C4-2B (cell line): ENCODE results near the gene KDM3B.

Experiments
- H3K27ac ChIP-seq: fragments of 450-650 bp; 2 replicates; pipeline ENCODE4 v1.5.1; 2017
- ZFX ChIP-seq: fragments of 450-650 bp; IDR thresholded peaks from 2 replicates; pipeline ENCODE4 v1.6.1; 2017
- TF ChIP-seq, protein P1 (sequence below): fragments of 450-650 bp; conservative IDR thresholded peaks from 2 replicates; pipeline ENCODE4 v1.5.1; 2017; ENCODE audit warnings: mild to moderate bottlenecking

The KDM3B gene

DNA sequence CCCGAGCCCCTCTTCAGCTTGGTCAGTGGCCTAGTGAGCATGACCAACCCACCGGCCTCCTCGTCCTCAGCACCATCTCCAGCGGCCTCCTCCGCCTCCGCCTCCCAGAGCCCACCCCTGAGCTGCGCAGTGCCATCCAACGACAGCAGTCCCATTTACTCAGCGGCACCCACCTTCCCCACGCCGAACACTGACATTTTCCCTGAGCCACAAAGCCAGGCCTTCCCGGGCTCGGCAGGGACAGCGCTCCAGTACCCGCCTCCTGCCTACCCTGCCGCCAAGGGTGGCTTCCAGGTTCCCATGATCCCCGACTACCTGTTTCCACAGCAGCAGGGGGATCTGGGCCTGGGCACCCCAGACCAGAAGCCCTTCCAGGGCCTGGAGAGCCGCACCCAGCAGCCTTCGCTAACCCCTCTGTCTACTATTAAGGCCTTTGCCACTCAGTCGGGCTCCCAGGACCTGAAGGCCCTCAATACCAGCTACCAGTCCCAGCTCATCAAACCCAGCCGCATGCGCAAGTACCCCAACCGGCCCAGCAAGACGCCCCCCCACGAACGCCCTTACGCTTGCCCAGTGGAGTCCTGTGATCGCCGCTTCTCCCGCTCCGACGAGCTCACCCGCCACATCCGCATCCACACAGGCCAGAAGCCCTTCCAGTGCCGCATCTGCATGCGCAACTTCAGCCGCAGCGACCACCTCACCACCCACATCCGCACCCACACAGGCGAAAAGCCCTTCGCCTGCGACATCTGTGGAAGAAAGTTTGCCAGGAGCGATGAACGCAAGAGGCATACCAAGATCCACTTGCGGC lies 114.6 kb downstream of the KDM3B start:
- TF ChIP-seq, protein P1, sequence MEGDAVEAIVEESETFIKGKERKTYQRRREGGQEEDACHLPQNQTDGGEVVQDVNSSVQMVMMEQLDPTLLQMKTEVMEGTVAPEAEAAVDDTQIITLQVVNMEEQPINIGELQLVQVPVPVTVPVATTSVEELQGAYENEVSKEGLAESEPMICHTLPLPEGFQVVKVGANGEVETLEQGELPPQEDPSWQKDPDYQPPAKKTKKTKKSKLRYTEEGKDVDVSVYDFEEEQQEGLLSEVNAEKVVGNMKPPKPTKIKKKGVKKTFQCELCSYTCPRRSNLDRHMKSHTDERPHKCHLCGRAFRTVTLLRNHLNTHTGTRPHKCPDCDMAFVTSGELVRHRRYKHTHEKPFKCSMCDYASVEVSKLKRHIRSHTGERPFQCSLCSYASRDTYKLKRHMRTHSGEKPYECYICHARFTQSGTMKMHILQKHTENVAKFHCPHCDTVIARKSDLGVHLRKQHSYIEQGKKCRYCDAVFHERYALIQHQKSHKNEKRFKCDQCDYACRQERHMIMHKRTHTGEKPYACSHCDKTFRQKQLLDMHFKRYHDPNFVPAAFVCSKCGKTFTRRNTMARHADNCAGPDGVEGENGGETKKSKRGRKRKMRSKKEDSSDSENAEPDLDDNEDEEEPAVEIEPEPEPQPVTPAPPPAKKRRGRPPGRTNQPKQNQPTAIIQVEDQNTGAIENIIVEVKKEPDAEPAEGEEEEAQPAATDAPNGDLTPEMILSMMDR: no peak
- TF ChIP-seq ZFX: no peak
- no peak overlapping the region for H3K27ac ChIP-seq

- TF ChIP-seq, protein P1: no peak
- no peak for TF ChIP-seq ZFX
- no peak overlapping the region for H3K27ac ChIP-seq
Observed at GRCh38 chr5:138467711-138468132, 115.2 kb downstream of the KDM3B start.

- H3K27ac ChIP-seq: no peak overlapping the region
- TF ChIP-seq, protein P1: no peak
- TF ChIP-seq ZFX: no peak
Observed at GRCh38 chr5:138468133-138468965, 115.9 kb downstream of the KDM3B start.

- TF ChIP-seq, protein P1: no peak
- no peak for TF ChIP-seq ZFX
- H3K27ac ChIP-seq: no peak overlapping the region
Observed at GRCh38 chr5:138468966-138469539, 116.6 kb downstream of the KDM3B start.

DNA sequence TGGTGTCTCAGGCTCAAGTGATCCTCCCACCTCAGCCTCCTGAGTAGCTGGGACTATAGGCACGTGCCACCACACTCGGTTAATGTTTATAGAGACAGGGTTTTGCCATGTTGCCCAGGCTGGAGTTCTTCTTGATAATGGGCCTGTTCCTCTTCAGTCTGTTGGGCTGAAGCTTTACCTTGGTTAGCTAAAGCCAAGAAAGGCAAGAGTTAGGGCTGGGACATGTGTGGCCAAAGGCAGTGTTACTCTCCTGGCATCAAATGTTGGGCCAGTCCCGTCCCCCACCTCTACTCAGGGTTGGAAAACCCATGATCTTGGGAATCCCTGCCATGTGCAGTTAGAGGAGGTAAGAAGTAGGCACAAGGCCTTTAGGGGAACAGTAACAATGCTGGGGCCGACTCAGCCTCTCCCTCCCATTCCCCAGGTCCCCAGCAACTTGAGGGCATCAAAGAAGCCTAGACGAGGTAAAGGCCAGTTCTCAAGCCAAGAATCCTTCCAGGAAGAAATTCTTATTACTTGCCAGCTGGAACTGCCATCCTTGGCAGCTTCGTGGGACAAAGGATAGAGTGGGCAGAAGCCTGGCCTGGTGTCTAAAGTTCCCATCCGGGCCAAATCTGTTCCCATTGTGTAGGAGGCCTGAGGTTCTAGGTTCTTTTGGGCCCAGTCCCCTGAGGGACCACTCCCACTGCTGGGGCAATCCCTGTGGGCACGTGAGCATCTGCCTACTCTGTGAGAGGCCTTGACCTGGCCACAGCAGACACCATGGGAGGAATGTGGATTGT lies 117.2 kb downstream of the KDM3B start:
- no peak overlapping the region for H3K27ac ChIP-seq
- TF ChIP-seq ZFX: no peak
- TF ChIP-seq, protein P1: no peak

DNA sequence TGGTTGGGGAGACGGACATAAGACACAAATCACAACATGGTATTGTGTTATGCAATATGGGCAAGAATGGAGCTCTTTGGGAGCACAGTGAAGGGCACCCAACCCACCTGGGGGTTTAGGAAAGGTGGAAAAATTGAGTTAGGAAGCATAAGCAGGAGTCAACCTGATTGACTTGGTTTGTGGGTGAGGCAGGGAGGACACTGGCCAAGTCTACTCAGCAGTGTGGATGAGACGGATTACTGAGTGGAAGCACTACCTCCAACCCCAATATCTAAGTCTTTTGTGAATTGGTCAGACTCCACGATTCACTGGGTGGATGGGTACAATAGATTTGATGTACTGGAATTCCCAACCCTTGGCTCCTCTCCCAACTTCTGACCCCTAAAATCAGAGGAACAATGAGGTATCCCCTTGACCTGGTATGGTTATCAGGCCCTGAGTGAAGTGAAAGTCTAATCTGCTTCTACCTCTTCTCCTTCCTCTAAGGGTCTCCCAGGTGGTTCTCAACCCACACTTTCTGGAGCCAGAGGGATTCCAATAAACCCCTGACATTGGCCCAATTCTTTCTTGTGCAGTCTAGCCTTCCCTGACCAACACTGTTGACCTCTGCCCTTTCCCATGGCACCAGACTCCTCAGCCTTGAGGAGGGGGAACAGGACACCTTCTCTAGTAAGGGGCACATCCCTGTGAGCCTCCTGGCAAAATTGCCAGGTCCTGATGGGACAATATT lies 118.0 kb downstream of the KDM3B start:
- TF ChIP-seq, protein P1: no peak
- TF ChIP-seq ZFX: no peak
- H3K27ac ChIP-seq: no peak overlapping the region
